IgD-negative memory B cell (primary cell): ENCODE data around the gene THSD4. TPM values are rescaled to one million over a fixed set of nuclear protein-coding genes. Genes with fewer than 3 reads are reported as not detected.

Source experiments
- H3K27ac Mint-ChIP-seq, 3 donors: one replicate each; pipeline ENCODE4 v1.8.0; 2020 to 2022; ENCODE audit warnings: mild to moderate bottlenecking in 3 of 3, mixed read lengths in 3 of 3, moderate library complexity in 1 of 3
- H3K27me3 Mint-ChIP-seq: one replicate; pipeline ENCODE4 v1.8.0; 2021; ENCODE audit warnings: mixed read lengths
- H3K36me3 Mint-ChIP-seq: one replicate; pipeline ENCODE4 v1.8.0; 2020; ENCODE audit warnings: mild to moderate bottlenecking, mixed read lengths
- H3K4me1 Mint-ChIP-seq, 3 donors: one replicate each; pipeline ENCODE4 v1.8.0; 2020 to 2022; ENCODE audit warnings: mixed read lengths in 3 of 3, mild to moderate bottlenecking in 1 of 3
- H3K4me3 Mint-ChIP-seq, 4 donors: one replicate each; pipeline ENCODE4 v1.8.0; 2020 to 2022; ENCODE audit warnings: mild to moderate bottlenecking in 4 of 4, mixed read lengths in 4 of 4, moderate library complexity in 3 of 4
- H3K9me3 Mint-ChIP-seq, 3 donors: one replicate each; pipeline ENCODE4 v1.8.0; 2020 to 2021; ENCODE audit warnings: mixed read lengths in 3 of 3, mild to moderate bottlenecking in 1 of 3
- polyA plus RNA-seq: library from polyadenylated mRNA; unstranded; fragments of 300-500 nt; fragmentation: Illumina TruSeq; gene quantifications from one replicate; pipeline ENCODE4 v1.2.3, GENCODE V29; 2021

Gene THSD4
- polyA plus RNA-seq, 1 donor from 2014 or later = not detected

- H3K9me3 Mint-ChIP-seq = no peaks in the 10 kb centered on the region
- H3K4me1 Mint-ChIP-seq = no peaks in the 10 kb centered on the region
- H3K27ac Mint-ChIP-seq = no peak overlapping the region
- H3K4me3 Mint-ChIP-seq = no peak overlapping the region
- peaks cover 2% of the 10 kb centered on the region for H3K27me3 Mint-ChIP-seq
- H3K36me3 Mint-ChIP-seq = no peaks in the 10 kb centered on the region
These were observed 694.1 kb downstream of the THSD4 start for GRCh38 chr15:71809346-71809745.

- H3K27ac Mint-ChIP-seq = peak within 1 kb of the TSS in 1 of 3 donors; percentile 35
- no peak within 1 kb of the TSS for H3K4me3 Mint-ChIP-seq
- no peaks in the 10 kb centered on the region for H3K9me3 Mint-ChIP-seq
- H3K4me1 Mint-ChIP-seq = no peaks in the 10 kb centered on the region
- no peaks in the 10 kb centered on the region for H3K36me3 Mint-ChIP-seq
- H3K27me3 Mint-ChIP-seq = peaks cover 2% of the 10 kb centered on the region
These were observed 695.2 kb downstream of the THSD4 start, which contains the start of gene NR2E3 for GRCh38 chr15:71810256-71811035. TSS of gene NR2E3 (plus strand) at chr15:71810554. CDS start at chr15:71810744, 190 bp downstream.

- Mint-ChIP-seq H3K4me1 (no peaks in the 10 kb centered on the region), H3K27me3 (no peaks in the 10 kb centered on the region), H3K9me3 (no peaks in the 10 kb centered on the region), H3K4me3 (no peak overlapping the region), H3K27ac (no peak overlapping the region), H3K36me3 (no peaks in the 10 kb centered on the region)
These were observed 695.9 kb downstream of the THSD4 start for GRCh38 chr15:71811036-71811736.

- Mint-ChIP-seq H3K4me3 (no peak overlapping the region), H3K27me3 (no peaks in the 10 kb centered on the region), H3K9me3 (no peaks in the 10 kb centered on the region), H3K36me3 (no peaks in the 10 kb centered on the region), H3K4me1 (no peaks in the 10 kb centered on the region), H3K27ac (no peak overlapping the region)
These were observed 696.8 kb downstream of the THSD4 start for GRCh38 chr15:71811752-71812735.

- Mint-ChIP-seq H3K27ac (no peak overlapping the region), H3K9me3 (no peaks in the 10 kb centered on the region), H3K27me3 (no peaks in the 10 kb centered on the region), H3K4me1 (no peaks in the 10 kb centered on the region), H3K4me3 (no peak overlapping the region), H3K36me3 (no peaks in the 10 kb centered on the region)
These were observed 697.9 kb downstream of the THSD4 start for GRCh38 chr15:71812966-71813722.

- H3K27ac Mint-ChIP-seq = no peak overlapping the region
These were observed 698.6 kb downstream of the THSD4 start for GRCh38 chr15:71813723-71814470.

GRCh38 chr15:71815301-71815700, 700.0 kb downstream of the THSD4 start:
- peaks cover 0 to 10% (median 7%) of the 10 kb centered on the region in 3 donors for H3K9me3 Mint-ChIP-seq
- no peaks in the 10 kb centered on the region for H3K36me3 Mint-ChIP-seq
- no peaks in the 10 kb centered on the region for H3K4me1 Mint-ChIP-seq
- H3K27ac Mint-ChIP-seq = no peak overlapping the region
- H3K4me3 Mint-ChIP-seq = no peak overlapping the region
- H3K27me3 Mint-ChIP-seq = no peaks in the 10 kb centered on the region

More at GRCh38 chr15:71813723-71814470, 698.6 kb downstream of the THSD4 start:
- Mint-ChIP-seq H3K36me3 (no peaks in the 10 kb centered on the region), H3K4me3 (no peak overlapping the region), H3K4me1 (no peaks in the 10 kb centered on the region), H3K27me3 (no peaks in the 10 kb centered on the region), H3K9me3 (peaks cover 0 to 4% (median 0%) of the 10 kb centered on the region in 3 donors)

- H3K36me3 Mint-ChIP-seq = peaks cover 5% of the 10 kb centered on the region
- H3K27me3 Mint-ChIP-seq = no peaks in the 10 kb centered on the region
- H3K4me1 Mint-ChIP-seq = no peaks in the 10 kb centered on the region
- no peak overlapping the region for H3K27ac Mint-ChIP-seq
- peaks cover 0 to 26% (median 10%) of the 10 kb centered on the region in 3 donors for H3K9me3 Mint-ChIP-seq
- no peak overlapping the region for H3K4me3 Mint-ChIP-seq
These were observed 702.1 kb downstream of the THSD4 start for GRCh38 chr15:71817351-71817750.

- peaks cover 18% of the 10 kb centered on the region for H3K36me3 Mint-ChIP-seq
- H3K9me3 Mint-ChIP-seq = peaks cover 4 to 43% (median 13%) of the 10 kb centered on the region in 3 donors
- no peaks in the 10 kb centered on the region for H3K27me3 Mint-ChIP-seq
- no peak overlapping the region for H3K4me3 Mint-ChIP-seq
- H3K27ac Mint-ChIP-seq = no peak overlapping the region
- H3K4me1 Mint-ChIP-seq = no peaks in the 10 kb centered on the region
These were observed 704.9 kb downstream of the THSD4 start for GRCh38 chr15:71820127-71820526.

- no peak overlapping the region for H3K27ac Mint-ChIP-seq
- no peaks in the 10 kb centered on the region for H3K27me3 Mint-ChIP-seq
- H3K4me3 Mint-ChIP-seq = no peak overlapping the region
- H3K36me3 Mint-ChIP-seq = peaks cover 25% of the 10 kb centered on the region
- peaks cover 4 to 43% (median 13%) of the 10 kb centered on the region in 3 donors for H3K9me3 Mint-ChIP-seq
- no peaks in the 10 kb centered on the region for H3K4me1 Mint-ChIP-seq
These were observed 706.4 kb downstream of the THSD4 start for GRCh38 chr15:71821547-71822129.

GRCh38 chr15:71822890-71823630, 707.8 kb downstream of the THSD4 start:
- no peak overlapping the region for H3K4me3 Mint-ChIP-seq
- no peaks in the 10 kb centered on the region for H3K27me3 Mint-ChIP-seq
- peaks cover 4 to 43% (median 13%) of the 10 kb centered on the region in 3 donors for H3K9me3 Mint-ChIP-seq
- H3K27ac Mint-ChIP-seq = no peak overlapping the region
- no peaks in the 10 kb centered on the region for H3K4me1 Mint-ChIP-seq
- peaks cover 35% of the 10 kb centered on the region for H3K36me3 Mint-ChIP-seq

- Mint-ChIP-seq H3K4me1 (no peaks in the 10 kb centered on the region), H3K27me3 (no peaks in the 10 kb centered on the region), H3K27ac (peak overlapping the region in 1 of 3 donors; percentile 27), H3K9me3 (peaks cover 4 to 43% (median 9%) of the 10 kb centered on the region in 3 donors), H3K36me3 (peaks cover 41% of the 10 kb centered on the region), H3K4me3 (peak overlapping the region in 1 of 4 donors; percentile 39)
These were observed 708.5 kb downstream of the THSD4 start for GRCh38 chr15:71823801-71824200.
